GM12801 (cell line): ENCODE data around the gene FHIT.

Experiments used
- TF ChIP-seq, protein P1 (sequence below): IDR thresholded peaks from one replicate; pipeline ENCODE4 v1.5.1; 2011; ENCODE audit warnings: control low read depth; ENCODE audit not compliant: insufficient read length; ENCODE audit errors: extremely low read depth

FHIT gene

GRCh38 chr3:60536420-60536819, 714.8 kb downstream of the FHIT start:
- TF ChIP-seq, protein P1, sequence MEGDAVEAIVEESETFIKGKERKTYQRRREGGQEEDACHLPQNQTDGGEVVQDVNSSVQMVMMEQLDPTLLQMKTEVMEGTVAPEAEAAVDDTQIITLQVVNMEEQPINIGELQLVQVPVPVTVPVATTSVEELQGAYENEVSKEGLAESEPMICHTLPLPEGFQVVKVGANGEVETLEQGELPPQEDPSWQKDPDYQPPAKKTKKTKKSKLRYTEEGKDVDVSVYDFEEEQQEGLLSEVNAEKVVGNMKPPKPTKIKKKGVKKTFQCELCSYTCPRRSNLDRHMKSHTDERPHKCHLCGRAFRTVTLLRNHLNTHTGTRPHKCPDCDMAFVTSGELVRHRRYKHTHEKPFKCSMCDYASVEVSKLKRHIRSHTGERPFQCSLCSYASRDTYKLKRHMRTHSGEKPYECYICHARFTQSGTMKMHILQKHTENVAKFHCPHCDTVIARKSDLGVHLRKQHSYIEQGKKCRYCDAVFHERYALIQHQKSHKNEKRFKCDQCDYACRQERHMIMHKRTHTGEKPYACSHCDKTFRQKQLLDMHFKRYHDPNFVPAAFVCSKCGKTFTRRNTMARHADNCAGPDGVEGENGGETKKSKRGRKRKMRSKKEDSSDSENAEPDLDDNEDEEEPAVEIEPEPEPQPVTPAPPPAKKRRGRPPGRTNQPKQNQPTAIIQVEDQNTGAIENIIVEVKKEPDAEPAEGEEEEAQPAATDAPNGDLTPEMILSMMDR: no peak

- TF ChIP-seq, protein P1: no peak
Measured at GRCh38 chr3:60531759-60532158, 719.5 kb downstream of the FHIT start.

- TF ChIP-seq, protein P1: no peak
Measured at GRCh38 chr3:60528651-60529050, 722.6 kb downstream of the FHIT start.

DNA sequence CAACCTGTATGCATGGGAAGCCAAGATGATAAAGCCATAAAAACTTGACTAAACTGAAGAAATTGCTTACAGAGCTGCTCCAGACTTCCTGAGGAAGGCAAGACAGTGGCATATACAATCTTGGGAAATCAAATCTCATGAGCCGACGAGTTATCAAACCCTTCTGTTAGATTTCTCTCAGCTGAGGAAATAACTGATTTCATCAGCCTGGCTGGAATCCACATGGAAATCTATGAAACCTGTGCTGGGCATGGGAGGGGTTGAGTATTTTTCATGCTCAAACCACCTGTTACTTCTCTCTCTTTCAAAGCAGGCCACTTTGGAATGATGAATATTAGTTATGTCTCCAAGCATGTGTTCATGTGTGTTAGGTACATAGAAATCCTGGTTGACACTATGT, 727.7 kb downstream of the FHIT start:
- TF ChIP-seq, protein P1: no peak

DNA sequence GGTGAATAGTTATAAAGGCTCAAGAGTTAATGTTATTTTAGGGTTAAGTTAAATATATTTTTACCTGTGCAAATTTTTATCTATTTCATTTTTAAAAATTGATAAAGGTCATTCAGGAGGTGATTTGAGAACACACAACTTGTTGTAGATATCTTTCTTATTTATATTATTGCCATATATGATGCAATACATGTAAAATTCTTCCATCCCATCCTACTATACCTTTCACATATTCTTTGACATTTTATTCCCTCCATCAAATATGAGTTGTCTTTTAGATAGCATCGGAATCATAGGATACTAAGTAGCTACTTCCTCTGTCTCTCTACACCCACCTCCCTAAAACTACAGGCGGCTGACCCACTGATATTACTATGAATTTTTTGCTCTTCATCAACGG, 734.1 kb downstream of the FHIT start:
- TF ChIP-seq, protein P1: no peak

DNA sequence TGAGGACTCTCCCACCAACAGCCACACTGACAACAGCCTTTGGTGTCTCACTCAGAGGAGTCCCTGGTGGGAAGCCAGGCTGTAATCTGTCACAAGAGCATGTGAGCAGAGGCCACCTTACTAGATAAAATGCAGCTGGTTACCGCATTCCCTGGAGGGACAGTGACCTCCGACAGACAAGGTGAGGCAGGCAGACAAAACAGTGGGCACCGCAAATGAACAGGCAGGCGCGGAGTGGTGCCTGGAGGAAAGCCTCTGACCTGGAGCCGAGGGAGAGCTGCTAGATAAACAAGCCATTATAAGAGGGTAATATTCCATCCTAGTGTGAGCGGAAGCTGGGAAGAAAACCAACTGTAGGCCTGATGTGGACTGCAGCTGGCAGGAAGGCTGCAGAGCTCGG, 736.4 kb downstream of the FHIT start:
- TF ChIP-seq, protein P1: no peak

GRCh38 chr3:60514085-60514649, 737.1 kb downstream of the FHIT start:
- TF ChIP-seq, protein P1: no peak
